HG03175 (cell line): Measurements from ENCODE around the gene CACNG5.

Source experiments
- ATAC-seq: cut with Tn5 transposase; IDR thresholded peaks from one replicate; pipeline ENCODE4 v1.9.1; 2021; ENCODE audit warnings: mild to moderate bottlenecking, moderate library complexity; ENCODE audit not compliant: unreplicated experiment

Gene CACNG5, protein sequence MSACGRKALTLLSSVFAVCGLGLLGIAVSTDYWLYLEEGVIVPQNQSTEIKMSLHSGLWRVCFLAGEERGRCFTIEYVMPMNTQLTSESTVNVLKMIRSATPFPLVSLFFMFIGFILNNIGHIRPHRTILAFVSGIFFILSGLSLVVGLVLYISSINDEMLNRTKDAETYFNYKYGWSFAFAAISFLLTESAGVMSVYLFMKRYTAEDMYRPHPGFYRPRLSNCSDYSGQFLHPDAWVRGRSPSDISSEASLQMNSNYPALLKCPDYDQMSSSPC

DNA sequence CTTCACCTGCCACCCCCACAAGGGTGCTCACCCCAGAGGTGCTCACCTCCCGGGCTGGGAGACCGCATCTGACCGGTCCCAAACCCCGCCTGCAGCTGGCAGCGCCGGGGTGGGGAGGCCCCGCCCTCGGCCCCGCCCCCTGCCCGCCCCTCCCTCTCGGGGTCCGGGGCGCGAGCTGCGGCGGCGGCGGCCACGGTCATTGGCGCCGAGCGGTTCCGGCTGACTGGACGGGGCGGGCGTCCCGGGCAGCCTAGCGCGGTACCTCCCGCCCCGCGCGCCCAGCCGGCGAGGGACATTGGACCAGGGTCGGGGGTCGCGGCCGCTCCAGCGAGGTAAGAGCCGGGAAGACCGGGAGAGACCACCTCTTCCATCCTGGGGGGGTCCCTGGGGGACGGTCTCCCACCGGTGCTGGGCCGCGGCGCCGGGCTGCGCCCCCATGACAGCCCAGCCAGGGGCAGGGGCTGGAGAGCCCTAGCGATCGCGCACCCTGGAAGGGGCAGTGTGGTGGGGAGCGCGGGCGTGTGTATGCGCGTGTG, at the start of gene CACNG5:
TSS of gene CACNG5 (plus strand) at position 199 of the 536 bp plus-strand sequence. CDS start 42,216 bp downstream, outside the sequence.
- no peak for ATAC-seq

DNA sequence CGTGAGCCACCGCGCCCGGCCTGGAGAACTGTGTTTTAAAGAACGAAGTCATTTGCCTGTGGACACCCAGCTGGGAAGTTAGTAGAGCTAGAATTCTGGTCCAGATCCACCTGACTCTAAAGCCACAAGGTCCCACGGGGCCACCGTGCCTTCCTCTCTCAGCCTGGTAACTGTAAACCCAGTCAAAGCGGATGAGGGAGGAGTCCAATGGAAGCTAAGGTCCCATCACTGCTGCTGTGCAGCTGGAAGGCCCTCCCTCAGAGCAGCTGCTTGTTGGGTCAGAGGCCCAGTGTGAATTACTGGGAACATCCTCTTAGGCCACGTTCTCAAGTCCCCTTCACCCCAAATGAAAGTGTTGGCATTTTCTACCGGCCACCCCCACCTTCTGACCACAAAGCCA, 48.8 kb upstream of the CACNG5 start:
- no peak for ATAC-seq

DNA sequence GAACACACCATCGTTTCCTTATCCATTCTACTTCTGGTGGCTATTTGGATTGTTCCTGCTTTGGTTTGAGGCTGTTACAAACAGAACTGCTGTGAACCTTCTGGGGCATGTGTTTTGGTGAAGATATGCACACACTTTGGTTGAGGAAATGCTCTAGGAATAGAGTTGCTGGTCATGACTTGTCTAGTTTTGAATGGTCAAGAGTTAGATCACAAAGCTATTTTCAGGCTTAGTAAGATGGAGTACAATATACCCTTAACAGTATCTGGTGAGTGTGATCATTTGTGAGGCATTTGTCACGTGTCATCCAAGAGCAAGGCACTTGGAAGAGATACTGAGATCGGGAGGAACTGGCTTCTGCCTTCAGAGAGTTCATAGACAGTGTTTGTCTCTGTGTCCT, 47.0 kb upstream of the CACNG5 start:
- ATAC-seq = no peak

DNA sequence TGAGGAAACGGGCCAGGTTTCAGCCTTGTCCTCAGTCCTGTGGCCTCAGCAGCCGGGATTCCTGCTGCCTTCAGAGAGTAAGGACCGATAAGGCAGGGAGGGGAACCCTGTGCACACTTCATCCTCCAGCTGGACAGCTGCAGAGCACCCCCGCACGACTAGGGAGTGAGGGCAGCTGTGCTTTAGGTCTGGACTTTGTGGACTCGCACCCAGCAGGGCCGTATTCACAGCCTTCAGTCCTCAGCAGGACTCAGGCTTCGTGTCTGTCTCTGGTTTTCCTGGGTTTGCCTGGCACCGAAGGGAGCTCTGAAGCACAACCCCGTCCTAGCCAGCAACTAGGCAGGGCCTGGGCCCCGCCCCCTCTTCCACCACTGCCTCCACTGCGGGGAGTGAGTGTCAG, 45.8 kb upstream of the CACNG5 start:
- ATAC-seq = no peak

DNA sequence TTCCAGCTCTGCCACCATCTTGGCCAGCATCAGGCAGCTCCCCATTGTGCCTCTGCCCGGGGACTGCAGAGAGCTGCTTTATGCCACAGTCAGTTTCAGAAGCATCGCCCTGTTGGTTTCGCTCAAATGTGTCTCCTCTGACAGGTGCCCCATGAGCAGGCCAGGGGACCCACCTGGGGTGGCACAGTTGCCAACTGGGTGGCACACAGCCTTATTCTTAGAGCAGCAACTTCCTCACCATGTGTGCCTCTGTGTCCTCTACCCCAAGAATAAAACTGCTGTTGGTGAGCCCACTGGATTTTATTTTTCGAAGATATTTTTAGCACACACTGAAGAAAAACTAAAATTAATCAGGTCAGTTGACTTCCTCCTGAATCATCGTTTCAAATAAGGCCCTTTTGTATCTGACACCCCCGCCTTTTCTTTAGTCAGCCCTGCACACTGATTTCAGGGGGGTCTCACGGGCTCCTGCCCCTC, 44.9 kb upstream of the CACNG5 start:
- no peak for ATAC-seq

DNA sequence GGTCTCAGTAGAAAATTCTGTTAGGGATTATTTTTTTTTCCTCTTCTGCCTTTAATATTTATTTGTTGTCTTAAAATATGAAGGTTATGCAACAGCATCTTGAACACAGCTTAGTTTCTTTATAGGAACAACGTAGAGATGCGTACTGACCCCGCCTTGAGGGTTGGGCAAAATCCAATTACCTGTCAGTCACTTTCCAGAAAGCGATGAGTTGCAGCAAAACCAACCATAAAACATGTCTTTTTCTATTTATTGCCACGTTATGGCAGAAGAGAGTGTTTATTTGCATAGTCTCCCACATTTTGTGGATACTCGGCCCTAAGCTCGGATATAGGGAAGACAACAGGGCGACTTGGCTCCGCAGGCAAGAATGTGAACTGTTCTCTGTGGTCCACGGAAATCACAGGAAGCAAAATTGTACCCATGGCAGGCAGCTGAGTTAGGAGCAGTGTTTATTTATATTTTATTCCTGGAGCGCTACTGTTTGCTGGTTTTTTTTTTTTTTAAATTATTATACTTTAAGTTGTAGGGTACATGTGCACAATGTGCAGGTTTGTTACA, 44.3 kb upstream of the CACNG5 start:
- no peak for ATAC-seq

DNA sequence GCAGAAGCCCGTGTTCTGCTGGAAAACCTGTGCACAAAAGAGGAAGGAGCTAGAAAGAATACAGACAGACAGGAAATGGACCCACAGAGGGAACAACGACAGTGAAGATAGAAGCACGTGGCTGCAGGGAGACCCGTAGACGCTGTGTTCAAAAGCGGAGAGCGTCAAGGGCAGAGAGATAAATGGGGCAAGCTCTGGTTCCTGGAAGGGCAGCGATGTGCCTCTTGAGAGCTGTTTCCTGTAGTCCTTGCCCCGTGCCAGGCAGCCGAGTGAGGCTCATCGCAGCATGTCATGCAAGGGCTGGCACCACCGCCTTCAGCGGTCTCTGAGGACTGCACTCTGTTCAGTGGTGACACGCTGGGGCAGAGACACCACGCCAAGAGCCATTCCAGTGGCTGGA, 43.6 kb upstream of the CACNG5 start:
- no peak for ATAC-seq

DNA sequence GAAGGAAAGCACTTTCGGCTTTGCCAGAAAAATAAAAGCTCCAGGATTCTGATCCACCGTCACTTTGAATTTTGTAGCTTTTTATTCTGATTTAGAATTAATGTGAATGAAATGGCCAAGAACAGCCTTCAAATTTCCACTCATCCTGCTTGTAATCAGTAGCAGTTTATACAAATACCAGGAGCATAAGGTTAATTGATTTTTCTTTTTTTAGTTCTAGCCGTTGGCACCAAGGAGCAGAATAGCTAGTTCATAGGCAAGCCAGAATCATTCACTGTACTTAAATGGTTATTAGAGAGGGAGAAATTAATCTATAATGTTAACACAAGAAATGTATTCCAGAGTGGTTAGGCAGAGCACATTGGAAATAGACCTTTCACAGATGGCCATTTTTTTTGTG, 41.1 kb upstream of the CACNG5 start:
- no peak for ATAC-seq

DNA sequence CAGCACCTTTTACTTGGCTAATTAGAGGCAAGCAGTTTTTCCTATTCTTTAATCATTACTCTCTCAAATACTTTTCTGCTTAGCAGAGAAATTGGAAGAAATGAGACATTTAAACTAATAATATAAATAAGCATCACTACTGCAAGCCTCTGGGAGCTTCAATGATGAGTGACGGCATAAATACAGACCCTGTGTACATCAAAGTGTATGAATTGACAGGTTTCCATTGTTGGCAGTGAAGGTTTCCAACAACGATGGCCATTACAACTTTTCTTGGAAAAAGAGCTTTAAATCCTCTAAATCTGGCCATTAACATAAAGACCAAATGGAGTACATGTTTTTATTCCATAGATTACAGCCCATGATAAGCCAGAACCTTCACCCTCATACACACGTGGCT, 39.4 kb upstream of the CACNG5 start:
- no peak for ATAC-seq

DNA sequence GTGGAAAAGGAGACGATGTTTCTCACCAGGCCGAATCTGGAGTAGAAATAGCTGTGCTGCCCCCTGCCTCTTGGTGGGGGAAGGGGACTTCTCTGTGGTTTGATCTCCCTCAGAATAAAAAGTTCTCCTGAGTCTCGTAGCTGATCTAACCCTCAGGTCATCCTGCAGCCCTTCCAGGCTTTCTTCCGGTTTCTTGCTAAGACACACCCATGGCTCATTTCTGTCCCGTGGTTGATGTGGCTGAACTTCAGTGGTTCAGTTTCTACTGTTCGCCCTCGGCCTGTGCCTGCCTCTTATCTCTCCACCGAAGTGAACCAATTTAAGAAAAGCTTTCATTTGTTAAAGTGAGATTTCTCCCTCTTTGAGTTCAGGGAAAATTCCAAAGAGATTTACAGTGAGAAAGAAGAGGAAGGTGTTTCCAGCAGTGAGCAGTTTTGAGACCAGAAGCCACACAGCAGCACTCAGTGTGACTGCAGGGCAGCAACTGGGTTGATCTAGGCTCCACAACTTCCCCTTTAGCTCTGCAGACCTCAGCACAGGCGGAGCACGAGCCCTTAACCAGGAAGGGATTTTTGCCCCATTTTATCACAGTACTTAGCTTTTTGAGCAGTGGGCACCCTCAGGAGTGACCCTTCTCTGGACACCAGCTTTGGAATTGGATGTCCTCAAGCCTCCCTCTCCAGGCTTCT, 34.9 kb upstream of the CACNG5 start:
- ATAC-seq = no peak

DNA sequence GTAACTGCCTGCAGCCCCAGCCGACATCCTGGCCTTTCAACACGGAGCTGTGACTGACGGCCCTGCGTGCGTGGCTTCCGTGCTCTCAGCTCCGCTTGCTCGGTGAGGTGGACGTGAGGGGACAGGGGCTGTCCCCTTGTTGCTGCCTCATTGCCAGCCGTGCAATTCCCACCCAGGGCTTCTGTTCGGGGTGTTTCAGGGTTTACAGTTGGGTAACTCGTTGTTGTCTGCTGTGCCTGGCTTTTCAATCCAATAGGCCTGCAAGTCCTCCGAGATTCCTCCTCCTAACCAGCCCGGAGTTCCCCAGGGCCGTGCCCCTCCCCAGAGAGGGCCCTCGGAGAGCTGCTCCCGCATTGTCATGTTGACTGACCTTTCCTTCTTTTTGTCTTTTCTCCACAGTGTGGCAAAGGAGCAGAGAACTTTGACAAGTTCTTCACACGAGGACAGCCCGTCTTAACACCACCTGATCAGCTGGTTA, 31.4 kb upstream of the CACNG5 start:
- no peak for ATAC-seq

DNA sequence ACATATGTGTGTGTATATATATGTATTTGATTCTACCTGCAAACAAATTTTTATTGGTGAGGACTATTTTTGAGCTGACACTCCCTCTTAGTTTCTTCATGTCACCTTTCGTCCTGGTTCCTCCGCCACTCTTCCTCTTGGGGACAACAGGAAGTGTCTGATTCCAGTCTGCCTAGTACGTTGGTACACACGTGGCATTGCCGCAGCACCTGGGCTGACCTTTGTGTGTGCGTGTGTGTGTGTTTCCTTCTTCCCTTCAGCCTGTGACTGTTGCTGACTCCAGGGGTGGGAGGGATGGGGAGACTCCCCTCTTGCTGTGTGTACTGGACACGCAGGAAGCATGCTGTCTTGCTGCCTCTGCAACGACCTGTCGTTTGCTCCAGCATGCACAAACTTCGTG, 29.4 kb upstream of the CACNG5 start:
- ATAC-seq = no peak

DNA sequence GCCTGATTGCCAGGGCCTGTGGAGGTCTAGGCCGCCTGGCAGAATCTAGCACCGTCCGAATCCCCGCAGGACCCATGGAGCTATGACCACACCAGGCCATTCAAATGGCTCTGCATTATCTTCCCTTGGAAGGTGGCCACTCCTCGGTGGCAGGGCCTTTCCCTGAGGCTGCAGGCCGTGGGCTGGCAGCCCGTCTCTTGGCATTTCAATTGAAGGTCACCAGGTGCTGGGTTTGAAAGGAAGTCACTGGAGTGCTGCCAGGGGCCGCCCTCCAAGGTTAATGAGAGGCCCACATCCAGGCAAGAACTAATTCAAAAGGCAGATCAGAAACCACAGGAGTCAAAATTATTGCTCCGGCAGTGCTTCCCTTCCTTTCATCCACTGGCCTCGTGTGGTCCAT, 27.7 kb upstream of the CACNG5 start:
- no peak for ATAC-seq

DNA sequence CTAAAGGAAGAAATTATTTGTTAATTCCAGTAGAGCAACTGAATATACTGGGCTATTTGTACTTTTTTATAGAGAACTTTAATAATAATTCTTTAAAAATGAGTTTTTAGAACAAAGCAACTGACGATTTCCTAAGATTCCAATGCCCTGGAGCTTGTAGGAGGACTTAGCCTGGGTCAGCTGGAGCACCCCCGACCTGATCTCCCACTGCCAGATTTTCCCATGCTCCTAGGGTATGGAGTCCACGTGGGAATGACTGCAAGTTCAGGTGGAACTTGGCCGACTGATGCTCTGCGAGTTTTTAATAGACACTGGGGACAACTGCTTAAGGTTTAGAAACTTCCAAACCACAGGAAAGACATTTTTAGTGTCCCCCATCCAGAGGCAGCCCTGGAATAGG, 25.5 kb upstream of the CACNG5 start:
- no peak for ATAC-seq

DNA sequence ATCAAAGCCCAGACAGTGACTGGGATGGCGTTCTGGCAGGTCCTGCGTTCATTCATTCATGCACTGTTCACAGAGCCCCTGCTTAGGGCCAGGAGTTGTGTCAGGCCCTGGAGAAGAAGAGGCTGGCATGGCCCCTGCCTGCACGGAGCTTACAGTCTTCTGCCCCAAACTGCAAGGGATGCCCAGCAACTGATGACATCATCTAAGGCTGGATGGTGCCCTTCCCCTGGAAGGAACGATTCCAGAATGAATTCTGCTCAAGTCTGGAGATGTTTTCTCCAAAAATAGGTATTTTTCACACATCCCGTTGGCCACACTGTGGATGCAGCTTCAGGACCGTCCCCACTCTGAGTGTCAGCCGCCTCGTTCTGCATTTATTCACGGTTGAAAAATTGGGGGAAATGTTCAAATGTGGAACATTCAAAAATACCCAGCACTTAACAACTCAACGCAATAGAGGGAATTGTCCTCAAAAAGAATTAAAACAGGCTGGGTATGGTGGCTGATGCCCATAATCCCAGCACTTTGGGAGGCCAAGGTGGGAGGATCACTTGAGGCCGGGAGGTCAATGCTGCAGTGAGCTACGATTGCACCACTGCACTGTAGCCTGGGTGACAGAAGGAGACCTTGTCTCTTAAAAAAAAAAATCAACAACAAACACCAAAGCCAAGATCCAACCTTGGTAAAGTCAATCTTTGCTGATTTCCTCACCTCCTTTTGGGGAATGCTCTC, 23.8 kb upstream of the CACNG5 start:
- no peak for ATAC-seq

DNA sequence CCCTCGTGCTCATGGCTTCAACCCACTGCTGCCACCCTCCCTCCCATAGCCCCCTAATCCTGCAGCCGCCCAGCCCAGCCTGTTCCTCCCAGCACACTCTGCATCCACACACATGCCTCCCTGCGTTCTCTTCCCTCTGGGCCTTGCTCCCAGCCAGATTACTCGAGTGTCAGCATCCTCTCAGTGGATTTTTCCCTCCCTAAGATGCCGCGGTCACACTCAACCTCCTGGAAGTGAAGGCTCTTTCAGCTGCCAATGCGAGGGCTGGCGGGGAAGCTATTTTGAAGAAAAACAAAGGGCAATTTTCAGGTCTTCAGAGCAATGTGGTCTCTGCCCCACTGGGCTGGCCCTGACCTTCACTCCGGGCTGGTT, 23.2 kb upstream of the CACNG5 start:
- ATAC-seq = no peak

DNA sequence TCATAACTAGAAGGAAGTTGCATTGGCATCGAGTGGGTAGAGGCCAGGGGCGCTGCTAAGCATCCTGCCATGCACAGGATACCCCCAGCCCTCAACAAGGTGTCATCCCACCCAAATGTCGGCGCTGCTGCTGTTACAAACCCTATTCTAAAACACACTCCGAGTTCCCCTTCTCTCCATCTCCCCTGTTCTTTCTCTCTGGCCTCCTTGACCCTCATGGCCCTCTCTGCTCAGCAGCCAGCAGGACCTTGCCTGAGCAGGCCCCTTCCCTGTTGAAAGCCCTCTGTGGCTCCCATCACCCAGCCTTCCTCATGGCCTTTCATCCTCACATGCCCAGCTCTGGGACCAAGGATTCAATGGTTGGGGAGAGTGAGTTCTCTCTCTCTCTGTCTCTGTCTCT, 22.3 kb upstream of the CACNG5 start:
- ATAC-seq = no peak

DNA sequence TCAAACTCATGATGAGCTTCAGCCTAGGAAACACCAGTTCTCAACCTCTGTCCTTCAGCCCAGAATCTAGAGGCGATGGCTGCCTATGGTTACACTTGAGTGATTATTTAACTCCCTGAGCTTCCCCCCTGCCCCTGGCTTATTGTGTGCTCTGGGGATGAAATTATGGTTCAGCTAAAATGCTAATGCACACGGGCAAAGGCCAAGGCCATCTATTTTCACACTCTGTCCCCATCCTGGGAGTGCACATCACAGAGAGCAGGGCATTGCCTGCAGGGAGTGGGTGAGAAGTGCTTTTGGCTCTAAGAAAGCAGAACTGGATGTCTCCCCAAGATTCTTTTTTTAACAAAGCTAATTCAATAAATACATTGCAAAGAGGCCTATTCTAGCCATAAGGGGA, 21.6 kb upstream of the CACNG5 start:
- ATAC-seq = no peak

DNA sequence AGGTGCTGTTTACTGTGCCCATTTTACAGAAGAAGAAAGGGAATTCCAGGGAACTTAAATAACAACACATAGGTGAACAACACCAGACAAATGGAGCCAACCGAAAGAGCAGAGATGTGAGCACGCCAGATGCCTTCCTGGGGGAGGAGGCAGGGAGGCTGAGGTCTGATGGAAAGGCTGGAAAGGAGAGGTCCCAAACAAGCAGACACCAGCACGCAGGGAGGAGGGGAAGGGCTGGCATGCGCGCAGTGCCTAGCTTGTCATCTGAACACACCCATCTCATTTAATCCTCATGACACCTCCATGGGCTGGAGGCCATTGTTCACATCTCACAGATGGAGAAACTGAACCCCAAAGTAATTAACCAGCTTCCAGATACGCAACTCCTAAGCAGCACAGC, 20.9 kb upstream of the CACNG5 start:
- ATAC-seq = no peak

DNA sequence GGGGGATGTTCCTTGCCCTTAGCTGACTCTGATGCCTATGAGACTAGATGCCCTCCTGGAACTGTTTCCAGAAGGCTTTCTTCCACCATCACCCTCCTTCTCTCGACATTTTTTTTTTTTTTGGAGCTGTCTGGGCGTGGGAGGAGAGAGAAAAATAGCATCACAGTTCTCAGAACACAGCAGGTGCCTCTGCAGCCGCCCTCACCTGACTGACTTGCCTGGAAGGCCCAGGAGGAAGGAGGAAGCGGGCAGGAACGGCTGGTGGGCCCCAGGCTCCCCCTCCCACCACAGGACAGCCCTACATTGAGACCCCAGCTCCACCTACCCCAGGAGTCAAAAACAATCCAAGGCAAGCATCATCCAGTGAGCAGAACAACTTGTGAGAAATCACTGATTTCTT, 20.3 kb upstream of the CACNG5 start:
- no peak for ATAC-seq

DNA sequence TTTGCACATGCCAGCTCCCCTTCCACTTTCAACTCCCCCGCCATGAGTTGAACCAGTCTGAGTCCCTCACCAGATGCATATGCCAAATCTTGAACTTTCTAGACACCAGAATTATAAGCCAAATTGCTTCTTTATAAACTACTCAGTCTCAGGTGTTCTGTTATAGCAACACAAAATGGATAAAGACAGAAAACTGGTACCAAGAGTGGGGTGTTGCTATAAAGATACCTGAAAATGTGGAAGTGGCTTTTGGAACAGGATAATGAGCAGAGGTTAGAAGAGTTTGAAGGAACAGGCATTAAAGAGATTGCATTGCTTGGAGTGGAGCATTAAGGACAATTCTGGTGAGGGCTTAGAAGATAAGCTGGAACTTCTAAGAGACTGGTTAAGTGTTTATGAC, 17.2 kb upstream of the CACNG5 start:
- no peak for ATAC-seq
